ENCODE results near the gene PEX5L.

PEX5L gene

DNA sequence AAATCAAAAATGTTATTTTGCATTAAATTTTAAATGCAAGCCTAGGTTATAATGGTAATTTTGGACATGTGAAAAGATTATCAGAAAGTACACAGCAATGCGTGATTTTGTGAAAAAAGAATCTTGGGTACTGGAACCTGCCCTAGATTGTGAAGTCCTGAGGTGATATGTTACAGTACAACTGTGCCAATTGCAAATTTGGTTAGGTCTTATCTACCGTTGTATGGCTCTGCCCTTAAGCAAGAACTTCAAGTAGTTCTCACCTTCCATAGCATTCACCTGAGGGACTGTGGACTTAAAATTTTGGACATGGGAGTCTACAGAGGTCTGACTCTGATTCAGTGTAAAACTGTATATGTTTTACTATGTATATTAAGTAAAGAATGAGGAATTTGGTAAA lies 140.2 kb downstream of the PEX5L start:
- no peak for DNase-seq (ENCODE audit: low spot score)

- no peak for DNase-seq (ENCODE audit: low spot score)
Observed at GRCh38 chr3:179895330-179895729, 141.4 kb downstream of the PEX5L start.

DNA sequence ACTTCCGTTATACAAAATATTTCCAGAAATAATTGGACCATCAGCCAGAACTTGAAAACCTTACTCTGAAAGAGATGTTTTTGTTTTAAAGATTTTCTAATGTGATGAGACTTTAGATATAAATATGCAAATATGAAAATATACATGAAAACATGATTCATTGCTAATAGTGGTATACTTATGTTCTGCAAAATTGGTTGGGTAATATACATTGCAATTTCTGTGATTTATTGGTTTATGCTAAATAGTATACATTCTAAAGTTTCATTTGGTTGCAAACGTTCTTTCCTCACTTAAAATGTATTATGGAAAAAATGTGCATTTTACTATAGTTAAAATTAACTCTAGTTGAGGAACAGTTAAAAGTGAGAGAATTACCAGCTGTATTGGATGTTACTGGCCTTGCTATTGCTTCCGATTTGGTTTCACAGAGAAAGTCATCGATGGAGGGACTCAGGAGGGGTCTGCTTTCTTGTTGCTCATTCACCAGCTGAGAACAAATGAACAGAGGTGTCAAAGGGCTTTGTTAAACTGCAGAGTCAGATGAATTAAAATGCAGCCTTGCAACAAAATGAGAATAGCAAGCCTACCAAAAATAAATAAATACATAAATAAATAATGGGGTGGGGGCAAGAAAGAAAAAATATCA lies 149.3 kb downstream of the PEX5L start:
- no peak for DNase-seq (ENCODE audit: low spot score)

- DNase-seq (ENCODE audit: low spot score): no peak
Observed at GRCh38 chr3:179885950-179886349, 150.8 kb downstream of the PEX5L start.

DNA sequence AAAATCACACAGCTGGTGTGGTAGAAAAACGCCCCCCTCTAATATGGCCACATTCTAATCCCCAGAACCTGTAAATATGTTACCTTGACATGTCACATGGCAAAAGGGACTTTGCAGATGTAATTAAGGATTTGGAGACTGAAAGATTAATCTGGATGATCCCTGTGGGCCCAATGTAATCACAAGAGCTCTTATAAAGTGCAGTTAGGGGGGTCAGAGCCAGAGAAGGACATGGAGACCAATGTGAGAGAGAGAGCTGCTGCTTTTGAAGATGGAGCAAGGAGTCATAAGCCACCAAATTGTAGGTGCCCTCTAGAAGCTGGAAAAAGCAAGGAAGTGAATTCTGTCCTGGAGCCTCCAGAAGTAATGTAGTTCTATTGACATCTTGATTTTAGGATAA lies 152.6 kb downstream of the PEX5L start:
- no peak for DNase-seq (ENCODE audit: low spot score)

DNA sequence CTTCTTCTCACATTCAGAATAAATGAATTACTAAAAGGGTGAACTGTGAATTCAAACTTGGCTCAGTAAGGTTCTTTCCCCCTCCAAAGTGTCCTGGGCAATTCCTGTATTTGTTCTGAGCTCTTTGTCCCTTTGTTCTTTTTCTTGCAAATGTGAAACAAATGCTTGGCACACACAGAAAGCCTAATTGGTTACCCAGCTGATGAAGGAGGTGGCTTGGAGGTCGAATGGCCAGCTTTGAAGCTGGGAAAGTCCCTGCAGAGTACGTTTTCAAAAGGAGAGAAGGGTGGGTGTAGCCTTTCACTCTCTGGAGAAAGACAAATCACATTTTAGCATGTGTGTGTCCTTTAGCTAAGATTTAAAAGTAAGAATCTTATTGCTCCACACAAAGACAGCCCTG lies 154.4 kb downstream of the PEX5L start:
- no peak for DNase-seq (ENCODE audit: low spot score)

- no peak for DNase-seq (ENCODE audit: low spot score)
Observed at GRCh38 chr3:179881791-179882190, 154.9 kb downstream of the PEX5L start.

- DNase-seq (ENCODE audit: low spot score): no peak
Observed at GRCh38 chr3:179880868-179881267, 155.9 kb downstream of the PEX5L start.

DNA sequence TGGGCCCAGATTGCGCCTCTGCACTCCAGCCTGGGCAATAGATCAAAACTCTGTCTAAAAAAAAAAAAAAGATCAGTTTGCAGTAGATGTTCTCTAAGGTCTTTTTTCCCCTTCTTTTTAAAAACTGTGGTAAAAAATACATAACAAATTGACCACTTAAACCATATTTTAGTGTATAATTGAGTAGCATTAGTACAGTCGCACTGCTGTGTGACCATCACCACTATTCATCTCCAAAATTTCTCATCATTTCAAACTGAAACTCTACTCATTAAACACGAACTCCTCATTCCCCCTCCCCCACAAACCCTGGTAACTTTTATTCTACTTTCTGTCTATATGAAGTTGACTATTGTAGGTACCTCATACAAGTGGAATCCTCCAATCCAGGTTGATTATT lies 160.3 kb downstream of the PEX5L start:
- DNase-seq (ENCODE audit: low spot score): no peak

GRCh38 chr3:179872842-179873241 lies 163.9 kb downstream of the PEX5L start:
- DNase-seq (ENCODE audit: low spot score): no peak

- DNase-seq (ENCODE audit: low spot score): no peak
Observed at GRCh38 chr3:179871782-179872181, 165.0 kb downstream of the PEX5L start.

DNA sequence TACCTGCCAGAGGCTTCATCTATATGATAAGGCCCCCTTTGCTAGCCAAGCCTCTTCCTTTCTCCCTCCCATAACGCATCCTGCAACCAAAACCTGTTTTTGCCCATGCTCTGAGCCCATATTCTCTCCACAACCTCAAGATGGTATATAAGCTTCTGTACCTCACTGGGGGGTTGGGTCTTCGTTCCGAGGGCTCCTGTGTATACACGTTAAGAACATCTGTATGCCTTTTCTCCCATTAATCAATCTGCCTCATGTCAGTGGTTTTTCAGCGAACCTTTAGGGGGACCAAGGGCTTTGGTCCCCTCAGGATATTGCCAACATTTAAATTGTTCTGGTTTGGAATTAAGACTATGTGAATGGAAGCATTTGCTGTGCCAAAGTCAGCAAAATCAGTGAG lies 168.0 kb downstream of the PEX5L start:
- no peak for DNase-seq (ENCODE audit: low spot score)

GRCh38 chr3:179867961-179868360 lies 168.8 kb downstream of the PEX5L start:
- no peak for DNase-seq (ENCODE audit: low spot score)

DNA sequence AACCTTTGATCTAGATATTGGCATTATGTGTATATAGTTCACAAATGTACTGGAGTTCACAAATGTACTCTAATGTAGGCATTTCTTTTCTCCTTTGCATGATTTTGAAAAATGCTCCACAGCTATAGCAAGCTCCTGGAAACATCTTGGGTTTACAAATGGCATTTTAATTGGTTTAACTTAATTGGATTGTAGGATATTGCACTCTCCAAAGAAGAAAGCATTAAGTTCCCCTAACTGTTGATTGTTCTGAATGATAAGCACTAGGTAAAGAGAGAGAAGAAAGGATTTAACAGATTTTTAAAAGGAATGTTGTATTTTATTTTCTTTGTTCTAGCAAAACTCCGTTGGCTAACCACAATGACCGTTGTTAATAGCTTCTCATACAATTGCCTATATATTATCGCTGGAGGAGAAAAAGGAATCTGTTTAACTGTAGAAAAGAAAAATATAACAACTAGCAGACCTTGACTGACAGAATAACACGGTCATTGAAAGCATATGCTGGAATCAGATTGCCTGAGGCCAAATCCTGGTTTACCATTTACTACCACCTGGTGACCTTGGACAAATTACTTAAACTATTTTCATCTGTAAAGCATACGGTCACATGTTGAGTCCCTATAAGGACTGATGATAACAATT lies 170.8 kb downstream of the PEX5L start:
- DNase-seq (ENCODE audit: low spot score): peak; percentile 92

DNA sequence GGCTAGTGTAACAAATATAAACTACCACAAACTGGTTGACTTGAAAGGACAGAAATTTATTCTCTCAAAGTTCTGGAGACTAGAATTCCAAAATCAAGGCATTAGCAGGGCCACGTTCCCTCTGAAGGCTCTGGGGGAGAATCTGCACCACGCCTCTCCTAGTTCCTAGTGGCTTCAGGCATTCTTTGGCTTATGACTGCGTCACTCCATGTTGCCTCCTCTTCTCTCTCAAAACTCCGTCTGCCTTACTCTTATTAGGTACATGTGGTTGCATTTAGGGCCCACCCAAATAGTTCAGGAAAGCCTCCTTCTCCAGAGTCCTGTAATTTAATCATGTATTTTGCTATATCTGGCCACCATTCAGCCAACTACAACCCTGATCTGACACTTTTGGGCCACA lies 174.8 kb downstream of the PEX5L start:
- DNase-seq (ENCODE audit: low spot score): no peak

GRCh38 chr3:179861292-179861691 lies 175.4 kb downstream of the PEX5L start:
- DNase-seq (ENCODE audit: low spot score): no peak

GRCh38 chr3:179860275-179861107 lies 176.2 kb downstream of the PEX5L start:
- DNase-seq (ENCODE audit: low spot score): no peak

DNA sequence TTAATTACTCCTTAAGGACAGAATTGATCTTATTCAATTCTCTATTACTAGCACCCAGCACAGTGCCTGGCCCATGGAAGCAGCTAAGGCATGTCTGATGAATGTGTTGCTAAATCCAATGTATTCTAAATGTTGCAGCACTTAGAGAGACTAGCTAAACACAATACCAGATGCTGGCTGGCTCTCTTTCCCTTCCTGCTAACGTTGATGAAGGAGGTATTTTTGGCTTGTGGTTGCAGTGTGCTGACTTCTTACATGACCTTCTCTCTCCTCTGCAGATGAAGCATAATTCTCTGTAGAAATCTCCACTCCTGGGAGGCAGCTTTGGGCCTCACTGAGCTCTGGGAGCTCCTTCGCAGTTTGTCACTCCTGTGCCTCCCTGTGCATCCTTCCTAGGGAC lies 183.6 kb downstream of the PEX5L start:
- no peak for DNase-seq (ENCODE audit: low spot score)

DNA sequence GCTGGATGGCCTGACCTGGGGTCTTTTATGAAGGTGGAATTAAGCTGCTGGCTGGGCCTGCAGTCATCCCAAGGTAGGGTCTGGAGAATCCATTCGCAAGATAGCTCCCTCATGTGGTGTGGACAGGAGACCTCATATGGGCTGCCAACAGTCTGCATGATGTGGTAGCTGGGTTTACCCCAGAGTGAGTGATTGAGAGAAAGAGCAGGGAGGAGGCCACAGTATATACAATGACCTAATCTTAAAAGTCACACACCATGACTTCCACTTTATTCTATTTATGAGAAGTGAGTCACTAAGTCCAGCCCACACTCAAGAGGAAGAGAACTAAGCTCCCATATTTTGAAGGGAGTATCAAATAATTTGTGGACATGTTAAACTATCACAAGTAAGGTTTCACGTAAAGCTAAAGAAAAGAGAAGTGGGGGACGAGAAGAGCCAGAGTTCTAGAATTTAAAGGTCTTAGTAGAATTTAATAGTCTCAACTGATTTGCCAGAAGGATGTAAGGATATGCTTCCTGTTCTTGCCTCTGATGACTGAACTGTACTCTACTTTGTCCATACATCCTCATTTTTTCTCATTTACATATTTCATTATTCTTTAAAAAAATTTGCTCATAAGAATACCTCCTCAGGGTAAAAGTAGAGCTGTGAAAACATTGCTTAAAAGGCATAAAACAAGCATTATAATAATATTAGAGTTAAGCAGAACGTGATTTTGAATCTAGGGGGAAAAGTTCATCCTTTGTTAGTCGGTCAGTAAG lies 184.4 kb downstream of the PEX5L start:
- DNase-seq (ENCODE audit: low spot score): no peak

GRCh38 chr3:179848711-179849110 lies 188.0 kb downstream of the PEX5L start:
- DNase-seq (ENCODE audit: low spot score): no peak

GRCh38 chr3:179842061-179842460 lies 194.7 kb downstream of the PEX5L start:
- no peak for DNase-seq (ENCODE audit: low spot score)

DNA sequence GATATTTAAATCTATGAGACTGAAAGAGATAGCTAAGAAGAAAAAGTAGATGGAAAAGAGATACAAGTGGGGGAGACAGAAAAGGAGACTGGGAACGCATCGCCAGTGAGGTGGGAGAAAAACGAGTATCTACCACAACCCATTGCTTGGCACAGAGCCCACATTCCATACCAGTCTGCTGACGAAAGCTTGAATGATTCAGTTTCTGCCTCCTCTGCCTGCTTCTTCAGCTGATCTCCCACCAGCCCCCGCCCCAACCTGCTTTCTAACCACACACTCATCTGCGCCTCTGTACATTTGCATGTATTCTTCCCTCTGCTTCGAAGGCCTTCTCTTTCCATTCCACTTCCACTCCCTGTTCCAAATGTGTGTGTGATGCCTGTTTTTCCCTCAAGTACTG lies 195.8 kb downstream of the PEX5L start:
- DNase-seq (ENCODE audit: low spot score): no peak

Data from SK-N-DZ (cell line).